ENCODE measurements around the gene EMILIN2.

The EMILIN2 gene

GRCh38 chr18:2879889-2880288 lies 33.1 kb downstream of the EMILIN2 start:
- no peak for DNase-seq

- DNase-seq, result no peak
Observed at GRCh38 chr18:2880473-2880872, 33.7 kb downstream of the EMILIN2 start.

- no peak for DNase-seq
Observed at GRCh38 chr18:2881088-2881839, 34.5 kb downstream of the EMILIN2 start.

- DNase-seq, result no peak
Observed at GRCh38 chr18:2881840-2882195, 35.0 kb downstream of the EMILIN2 start.

GRCh38 chr18:2882201-2882600 lies 35.4 kb downstream of the EMILIN2 start:
- DNase-seq, result no peak

- DNase-seq, result no peak
Observed at GRCh38 chr18:2883076-2883735, 36.4 kb downstream of the EMILIN2 start.

GRCh38 chr18:2884706-2885285 lies 38.0 kb downstream of the EMILIN2 start:
- DNase-seq, result no peak

GRCh38 chr18:2887470-2887869 lies 40.7 kb downstream of the EMILIN2 start:
- DNase-seq, result no peak

GRCh38 chr18:2889761-2890192 lies 43.0 kb downstream of the EMILIN2 start:
- no peak for DNase-seq

- no peak for DNase-seq
Observed at GRCh38 chr18:2890606-2891005, 43.8 kb downstream of the EMILIN2 start.

- DNase-seq, result no peak
Observed at GRCh38 chr18:2891526-2892431, 45.0 kb downstream of the EMILIN2 start.

- no peak for DNase-seq
Observed at GRCh38 chr18:2893056-2893455, 46.2 kb downstream of the EMILIN2 start.

- DNase-seq, result no peak
Observed at GRCh38 chr18:2893676-2894075, 46.9 kb downstream of the EMILIN2 start.

GRCh38 chr18:2894131-2894840 lies 47.5 kb downstream of the EMILIN2 start:
- DNase-seq, result no peak

GRCh38 chr18:2894841-2895370 lies 48.1 kb downstream of the EMILIN2 start:
- DNase-seq, result no peak

GRCh38 chr18:2895391-2895790 lies 48.6 kb downstream of the EMILIN2 start:
- DNase-seq, result no peak

- DNase-seq, result no peak
Observed at GRCh38 chr18:2896990-2897389, 50.2 kb downstream of the EMILIN2 start.

GRCh38 chr18:2897448-2898185 lies 50.8 kb downstream of the EMILIN2 start:
- no peak for DNase-seq

- DNase-seq, result no peak
Observed at GRCh38 chr18:2898186-2898640, 51.4 kb downstream of the EMILIN2 start.

- no peak for DNase-seq
Observed at GRCh38 chr18:2900684-2901422, 54.0 kb downstream of the EMILIN2 start.
